ENCODE measurements around the gene RAB5A.
"Not testable (repeated sequence)": the region's sequence is repeated elsewhere in the genome, so short reads cannot be mapped to it uniquely, and the experiment has no call there.

RAB5A gene

GRCh38 chr3:19946832-19947548 is at the start of gene RAB5A:
TSS of gene RAB5A (plus strand) at chr3:19947097. CDS start at chr3:19950899, 3,802 bp downstream.
- TF ChIP-seq CTCF (IDR thresholded peaks at IDR 0.05; ENCODE audit: low read depth, low read length, missing control alignments) = no peak
- H3K4me3 ChIP-seq (ENCODE audit: low read depth, low read length) = peak within 1 kb of the TSS; percentile 91
- in situ Hi-C loops (cut with HindIII; ENCODE audit: low sequenced_read_pairs) = no loop called here
- DNase-seq (ENCODE audit: low read depth) = peak; percentile 95

- in situ Hi-C loops (cut with HindIII; ENCODE audit: low sequenced_read_pairs) = no loop called here
- DNase-seq (ENCODE audit: low read depth) = peak; percentile 8
- no peak for TF ChIP-seq CTCF (IDR thresholded peaks at IDR 0.05; ENCODE audit: low read depth, low read length, missing control alignments)
These were observed 48.2 kb upstream of the RAB5A start for GRCh38 chr3:19898721-19899120.

GRCh38 chr3:19899264-19899663 is 47.6 kb upstream of the RAB5A start:
- in situ Hi-C loops (cut with HindIII; ENCODE audit: low sequenced_read_pairs) = no loop called here
- DNase-seq (ENCODE audit: low read depth) = no peak
- TF ChIP-seq CTCF (IDR thresholded peaks at IDR 0.05; ENCODE audit: low read depth, low read length, missing control alignments) = no peak

More at GRCh38 chr3:19898721-19899120, 48.2 kb upstream of the RAB5A start:
- no peak overlapping the region for H3K4me3 ChIP-seq (ENCODE audit: low read depth, low read length)

GRCh38 chr3:19899833-19900232 is 47.1 kb upstream of the RAB5A start:
- in situ Hi-C loops (cut with HindIII; ENCODE audit: low sequenced_read_pairs); H3K4me3 ChIP-seq (ENCODE audit: low read depth, low read length); DNase-seq (ENCODE audit: low read depth): not testable (repeated sequence)

More at GRCh38 chr3:19899264-19899663, 47.6 kb upstream of the RAB5A start:
- H3K4me3 ChIP-seq (ENCODE audit: low read depth, low read length) = no peak overlapping the region

GRCh38 chr3:19901337-19901736 is 45.6 kb upstream of the RAB5A start:
- H3K4me3 ChIP-seq (ENCODE audit: low read depth, low read length) = no peak overlapping the region
- in situ Hi-C loops (cut with HindIII; ENCODE audit: low sequenced_read_pairs) = no loop called here
- TF ChIP-seq CTCF (IDR thresholded peaks at IDR 0.05; ENCODE audit: low read depth, low read length, missing control alignments) = no peak
- no peak for DNase-seq (ENCODE audit: low read depth)

GRCh38 chr3:19901918-19902317 is 45.0 kb upstream of the RAB5A start:
- DNase-seq (ENCODE audit: low read depth) = no peak
- TF ChIP-seq CTCF (IDR thresholded peaks at IDR 0.05; ENCODE audit: low read depth, low read length, missing control alignments) = no peak
- in situ Hi-C loops (cut with HindIII; ENCODE audit: low sequenced_read_pairs) = no loop called here
- H3K4me3 ChIP-seq (ENCODE audit: low read depth, low read length) = no peak overlapping the region

- H3K4me3 ChIP-seq (ENCODE audit: low read depth, low read length) = no peak overlapping the region
- in situ Hi-C loops (cut with HindIII; ENCODE audit: low sequenced_read_pairs) = no loop called here
- DNase-seq (ENCODE audit: low read depth) = no peak
- no peak for TF ChIP-seq CTCF (IDR thresholded peaks at IDR 0.05; ENCODE audit: low read depth, low read length, missing control alignments)
These were observed 43.2 kb upstream of the RAB5A start for GRCh38 chr3:19903649-19904048.

Measured in astrocyte of the cerebellum (primary cell).